GM12874 (cell line): ENCODE results near the gene TMEM245.

ENCODE experiments used
- CTCF ChIP-seq: IDR thresholded peaks from 2 replicates; pipeline ENCODE4 v1.5.1; 2011; ENCODE audit warnings: low read depth, mild to moderate bottlenecking, control low read depth, low read length, moderate library complexity; ENCODE audit not compliant: insufficient read depth

Gene TMEM245

GRCh38 chr9:109118808-109119438 is 824 bp downstream of the TMEM245 start:
- TF ChIP-seq CTCF: no peak

- no peak for TF ChIP-seq CTCF
Observed at GRCh38 chr9:109117856-109118807, 1.6 kb downstream of the TMEM245 start.

- no peak for TF ChIP-seq CTCF
Observed at GRCh38 chr9:109115931-109116526, 3.7 kb downstream of the TMEM245 start.

GRCh38 chr9:109114670-109115069 is 5.1 kb downstream of the TMEM245 start:
- TF ChIP-seq CTCF: no peak

- no peak for TF ChIP-seq CTCF
Observed at GRCh38 chr9:109113892-109114609, 5.7 kb downstream of the TMEM245 start.

- TF ChIP-seq CTCF: no peak
Observed at GRCh38 chr9:109113254-109113653, 6.5 kb downstream of the TMEM245 start.
